GM10266 (cell line): ENCODE results near the gene C14orf93.
A peak's percentile ranks its signal among the peaks of the same experiment; 100 is the strongest.

Experiments
- DNase-seq: peaks from one replicate; pipeline ENCODE4 v3.0.0; 2012; ENCODE audit errors: extremely low spot score
- CTCF ChIP-seq: IDR thresholded peaks from 2 replicates; pipeline ENCODE4 v1.5.1; 2012; ENCODE audit warnings: mild to moderate bottlenecking, low read depth; ENCODE audit not compliant: control insufficient read depth, insufficient read depth; ENCODE audit errors: missing control alignments

C14orf93 gene

GRCh38 chr14:22981090-22981875 lies 28.7 kb downstream of the C14orf93 start:
- peak; percentile 38 for DNase-seq
- TF ChIP-seq CTCF, result no peak

GRCh38 chr14:22980672-22981089 lies 29.3 kb downstream of the C14orf93 start:
- DNase-seq, result no peak
- TF ChIP-seq CTCF, result no peak

GRCh38 chr14:22979748-22980392 lies 30.1 kb downstream of the C14orf93 start:
- DNase-seq, result no peak
- TF ChIP-seq CTCF, result no peak

GRCh38 chr14:22978981-22979671 lies 30.8 kb downstream of the C14orf93 start:
- DNase-seq, result no peak
- TF ChIP-seq CTCF, result no peak

DNA sequence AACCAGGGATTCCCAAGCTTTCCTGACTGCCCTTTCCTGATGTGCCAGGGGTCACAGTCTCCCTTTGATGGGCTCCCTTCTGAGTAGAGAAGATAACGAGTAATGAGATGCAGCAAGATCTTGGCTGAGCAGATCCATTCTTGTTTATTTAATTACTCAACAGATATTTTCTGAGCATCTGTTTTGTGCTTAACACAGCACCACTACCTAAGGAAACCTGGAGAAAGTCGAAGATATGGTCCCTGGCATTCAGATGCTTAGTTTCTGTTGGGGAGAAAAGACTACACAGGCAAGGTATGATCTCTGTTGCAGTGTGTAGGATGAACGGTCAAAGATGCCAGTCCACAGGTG lies 31.5 kb downstream of the C14orf93 start:
- DNase-seq, result no peak
- TF ChIP-seq CTCF, result no peak

DNA sequence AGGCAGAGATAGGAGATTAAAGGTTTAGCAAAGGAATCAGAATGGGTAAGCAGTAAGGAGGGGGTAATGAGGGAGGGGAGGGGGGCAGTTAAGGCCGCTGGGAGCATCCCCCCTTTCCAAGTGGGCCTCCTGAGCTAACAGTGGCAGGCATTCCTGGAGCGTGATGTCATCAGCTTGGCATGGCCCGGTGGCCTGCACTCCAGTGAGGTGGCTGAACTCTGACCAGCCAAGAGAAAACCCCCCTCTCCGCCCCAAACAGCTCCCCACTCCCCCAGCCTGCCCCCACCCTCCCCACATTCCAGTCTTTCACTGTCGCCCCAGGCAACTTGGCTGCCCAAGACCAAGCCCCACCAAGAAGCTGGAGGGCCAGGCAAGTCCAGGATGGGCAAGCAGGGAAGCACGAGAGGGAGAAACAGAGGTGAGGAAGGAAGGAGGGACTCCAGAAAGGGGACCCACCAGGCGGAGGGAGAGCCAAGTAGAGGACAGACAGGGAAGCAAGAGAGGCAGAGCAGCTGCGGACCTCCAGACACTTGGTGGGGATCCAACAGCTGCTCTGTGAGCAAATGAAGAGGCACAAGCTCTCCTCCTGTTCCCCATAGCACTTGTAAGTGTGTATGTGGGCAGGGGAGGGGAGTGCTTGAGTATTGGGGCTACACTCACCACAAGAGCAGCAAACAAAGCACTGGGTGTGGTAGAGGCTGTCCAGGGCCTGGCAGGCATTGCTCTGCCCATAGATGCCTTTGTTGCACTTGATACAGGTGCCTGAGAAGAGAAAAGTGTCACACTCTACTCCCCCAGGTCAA lies 32.1 kb downstream of the C14orf93 start:
- no peak for DNase-seq
- TF ChIP-seq CTCF, result no peak

DNA sequence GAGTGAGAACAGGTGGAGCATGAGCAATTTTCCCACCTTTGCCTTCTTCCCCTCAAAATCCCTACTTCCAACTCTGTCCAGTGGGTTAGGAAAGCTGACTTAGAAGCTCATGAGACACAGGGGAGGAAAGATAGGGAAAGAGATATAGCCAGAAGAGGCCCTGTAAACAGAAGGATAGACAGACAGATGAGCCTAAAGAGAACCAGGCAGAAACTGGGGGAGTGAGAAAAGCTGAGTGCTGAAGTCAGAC lies 32.6 kb downstream of the C14orf93 start:
- TF ChIP-seq CTCF, result no peak
- DNase-seq, result no peak
